GM12865 (cell line): Measurements from ENCODE around the gene TRPC4AP.

ENCODE experiments used
- DNase-seq: peaks from one replicate; pipeline ENCODE4 v3.0.0; 2010; ENCODE audit warnings: low read depth
- H3K4me3 ChIP-seq: 2 replicates; pipeline ENCODE4 v1.5.1; 2011; ENCODE audit warnings: mild to moderate bottlenecking, low read depth, low read length, control low read depth
- TF ChIP-seq, protein P1 (sequence below): IDR thresholded peaks from 2 replicates; pipeline ENCODE4 v1.5.1; 2011; ENCODE audit warnings: low read length, control low read depth, low read depth, inconsistent platforms; ENCODE audit not compliant: insufficient read depth; ENCODE audit errors: missing control alignments

Gene TRPC4AP

DNA sequence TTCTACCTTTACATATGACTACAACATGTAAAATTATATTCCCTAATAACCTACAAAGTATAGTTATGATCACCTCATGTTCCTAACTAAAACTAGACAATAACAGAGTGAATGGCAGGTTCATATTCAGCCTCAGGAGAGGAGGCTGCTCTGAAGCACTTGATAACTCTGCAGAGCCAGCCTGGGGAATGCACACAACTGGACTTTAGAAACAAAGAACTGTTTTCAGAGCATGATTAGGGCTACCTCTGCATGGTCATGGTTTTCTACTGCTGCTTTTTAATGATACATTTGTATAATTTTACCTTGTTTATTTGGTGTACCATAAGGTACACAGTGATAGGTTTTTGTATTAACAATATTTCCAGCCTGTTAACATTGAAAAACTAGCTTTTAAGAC is 50.3 kb downstream of the TRPC4AP start:
- H3K4me3 ChIP-seq, result no peak overlapping the region
- no peak for DNase-seq
- TF ChIP-seq, protein P1, sequence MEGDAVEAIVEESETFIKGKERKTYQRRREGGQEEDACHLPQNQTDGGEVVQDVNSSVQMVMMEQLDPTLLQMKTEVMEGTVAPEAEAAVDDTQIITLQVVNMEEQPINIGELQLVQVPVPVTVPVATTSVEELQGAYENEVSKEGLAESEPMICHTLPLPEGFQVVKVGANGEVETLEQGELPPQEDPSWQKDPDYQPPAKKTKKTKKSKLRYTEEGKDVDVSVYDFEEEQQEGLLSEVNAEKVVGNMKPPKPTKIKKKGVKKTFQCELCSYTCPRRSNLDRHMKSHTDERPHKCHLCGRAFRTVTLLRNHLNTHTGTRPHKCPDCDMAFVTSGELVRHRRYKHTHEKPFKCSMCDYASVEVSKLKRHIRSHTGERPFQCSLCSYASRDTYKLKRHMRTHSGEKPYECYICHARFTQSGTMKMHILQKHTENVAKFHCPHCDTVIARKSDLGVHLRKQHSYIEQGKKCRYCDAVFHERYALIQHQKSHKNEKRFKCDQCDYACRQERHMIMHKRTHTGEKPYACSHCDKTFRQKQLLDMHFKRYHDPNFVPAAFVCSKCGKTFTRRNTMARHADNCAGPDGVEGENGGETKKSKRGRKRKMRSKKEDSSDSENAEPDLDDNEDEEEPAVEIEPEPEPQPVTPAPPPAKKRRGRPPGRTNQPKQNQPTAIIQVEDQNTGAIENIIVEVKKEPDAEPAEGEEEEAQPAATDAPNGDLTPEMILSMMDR, result no peak

DNA sequence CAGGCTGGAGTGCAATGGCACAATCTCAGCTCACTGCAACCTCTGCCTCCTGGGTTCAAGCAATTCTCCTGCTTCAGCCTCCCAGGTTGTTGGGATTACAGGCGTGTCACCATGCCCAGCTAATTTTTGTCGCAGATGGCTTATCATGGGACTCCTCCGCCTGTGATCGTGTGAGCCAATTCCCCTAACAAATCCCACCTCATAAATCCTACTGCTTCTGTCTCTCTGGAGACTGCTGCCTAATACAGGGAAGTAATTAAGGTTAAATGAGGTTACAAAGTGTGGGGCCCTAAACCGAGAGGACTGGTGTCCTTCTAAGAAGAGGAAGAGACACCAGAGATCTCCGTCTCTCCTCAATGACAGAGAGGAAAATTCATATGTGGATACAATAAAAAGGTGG is 52.0 kb downstream of the TRPC4AP start:
- H3K4me3 ChIP-seq, result no peak overlapping the region
- TF ChIP-seq, protein P1, result no peak
- DNase-seq, result no peak

DNA sequence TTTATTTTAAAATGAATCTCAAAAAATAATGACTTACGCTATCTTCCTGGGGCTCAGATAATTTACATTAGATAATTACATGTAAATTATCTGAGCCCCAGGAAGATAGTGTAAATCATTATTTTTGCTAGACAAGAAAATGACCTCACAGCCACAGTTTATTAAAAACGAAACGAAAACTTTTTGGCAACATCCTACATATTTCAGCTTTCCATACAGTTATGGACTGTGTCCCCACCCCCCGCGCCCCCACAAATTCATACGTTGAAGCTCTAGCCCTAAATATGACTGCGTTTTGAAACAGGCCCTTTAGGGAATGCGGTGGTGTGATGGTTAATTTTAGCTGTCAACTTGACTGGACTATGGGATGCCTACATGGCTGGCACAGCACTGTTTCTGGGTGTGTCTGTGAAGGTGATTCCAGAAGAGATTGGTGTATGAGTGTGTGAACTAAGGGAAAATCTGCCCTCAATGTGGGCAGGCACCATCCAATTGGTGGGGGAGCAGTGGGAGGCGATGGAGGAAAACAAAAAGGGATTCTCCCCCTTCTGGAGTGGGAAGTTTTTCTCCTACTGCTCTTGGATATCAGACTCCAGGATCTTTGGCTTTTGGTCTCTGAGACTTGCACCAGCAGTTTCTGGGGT is 52.6 kb downstream of the TRPC4AP start:
- H3K4me3 ChIP-seq, result no peak overlapping the region
- no peak for DNase-seq
- TF ChIP-seq, protein P1, result no peak

DNA sequence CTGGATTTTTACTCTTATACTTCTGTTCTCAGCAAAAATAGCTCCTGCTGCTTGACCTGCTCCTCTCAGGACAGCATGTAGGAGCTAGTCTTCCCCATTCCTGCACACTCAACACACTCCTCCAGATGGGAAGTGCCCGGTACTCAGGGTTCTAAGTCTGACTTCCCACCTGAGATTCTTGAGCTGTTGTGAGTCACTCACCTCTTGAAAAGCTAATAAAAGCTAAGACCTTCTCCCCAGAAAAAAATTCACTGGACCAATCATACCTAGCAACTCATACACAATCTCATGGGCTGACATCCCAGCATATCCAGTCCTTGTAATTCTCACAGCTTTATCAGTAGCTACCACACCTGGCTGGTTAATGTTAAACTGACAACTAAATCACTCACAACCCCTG is 53.5 kb downstream of the TRPC4AP start:
- TF ChIP-seq, protein P1, result no peak
- no peak overlapping the region for H3K4me3 ChIP-seq
- DNase-seq, result no peak

- H3K4me3 ChIP-seq, result no peak overlapping the region
- TF ChIP-seq, protein P1, result no peak
- DNase-seq, result no peak
These were observed 58.5 kb downstream of the TRPC4AP start for GRCh38 chr20:35034145-35034544.

- H3K4me3 ChIP-seq, result no peak overlapping the region
- DNase-seq, result no peak
- TF ChIP-seq, protein P1, result no peak
These were observed 62.5 kb downstream of the TRPC4AP start for GRCh38 chr20:35030136-35030535.

DNA sequence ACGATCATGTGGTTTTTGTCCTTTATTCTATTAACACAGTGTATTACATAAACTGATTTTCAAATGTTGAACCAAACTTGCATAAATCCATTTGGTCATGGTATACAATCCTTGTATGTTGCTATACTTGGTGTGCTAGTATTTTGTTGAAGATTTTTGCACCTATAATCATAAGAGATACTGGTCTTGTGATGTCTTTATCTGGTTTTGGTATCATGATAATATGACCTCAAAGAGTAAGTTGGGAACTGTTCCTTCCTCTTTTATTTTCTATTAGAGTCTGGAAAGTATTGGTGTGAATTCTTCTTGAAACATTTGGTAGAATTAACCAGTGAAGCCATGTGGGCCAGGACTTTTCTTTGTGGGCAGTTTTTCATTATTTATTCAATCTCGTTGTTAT is 65.3 kb downstream of the TRPC4AP start:
- no peak overlapping the region for H3K4me3 ChIP-seq
- TF ChIP-seq, protein P1, result no peak
- DNase-seq, result no peak
